Esophagus squamous epithelium (tissue), 4 donors: ENCODE measurements around the gene GIMAP5.

Experiments
- POLR2A ChIP-seq, 4 donors: fragments of 450-650 bp; IDR thresholded peaks; one replicate each; pipeline ENCODE4 v1.6.1; 2017; ENCODE audit warnings: antibody characterized with exemption in 4 of 4, mild to moderate bottlenecking in 4 of 4, moderate library complexity in 3 of 4
- TF ChIP-seq, protein P1 (sequence below), 6 experiments: fragments of 450-650 bp in 4 of 6; fragments of 200-600 bp in 2 of 6; sonication (generic) in 2 of 6; IDR thresholded peaks; one replicate each; pipeline ENCODE4 v1.5.1; 2016 to 2019; ENCODE audit warnings: antibody characterized with exemption in 6 of 6, mild to moderate bottlenecking in 4 of 6, moderate library complexity in 4 of 6

DNA sequence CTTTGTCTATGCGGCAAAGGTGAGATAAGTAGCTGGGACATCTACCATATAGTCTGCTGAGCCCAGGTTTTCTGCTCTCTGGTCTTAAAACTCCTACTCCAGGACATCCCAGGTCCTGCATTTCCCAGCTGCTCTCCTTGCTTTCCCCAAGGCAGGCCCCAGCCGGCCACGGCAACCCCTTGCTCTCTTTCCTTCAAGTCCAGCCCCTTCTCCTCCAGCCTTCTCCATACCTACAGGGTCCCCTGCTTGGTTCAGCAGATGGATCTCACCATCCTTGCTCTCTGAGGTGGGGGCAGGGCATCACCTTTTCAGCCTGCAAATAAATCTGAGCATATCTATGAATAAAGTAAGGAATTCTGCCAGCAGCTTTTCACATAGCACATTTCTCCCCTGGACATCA, 8.7 kb downstream of the GIMAP5 start:
- TF ChIP-seq, protein P1, sequence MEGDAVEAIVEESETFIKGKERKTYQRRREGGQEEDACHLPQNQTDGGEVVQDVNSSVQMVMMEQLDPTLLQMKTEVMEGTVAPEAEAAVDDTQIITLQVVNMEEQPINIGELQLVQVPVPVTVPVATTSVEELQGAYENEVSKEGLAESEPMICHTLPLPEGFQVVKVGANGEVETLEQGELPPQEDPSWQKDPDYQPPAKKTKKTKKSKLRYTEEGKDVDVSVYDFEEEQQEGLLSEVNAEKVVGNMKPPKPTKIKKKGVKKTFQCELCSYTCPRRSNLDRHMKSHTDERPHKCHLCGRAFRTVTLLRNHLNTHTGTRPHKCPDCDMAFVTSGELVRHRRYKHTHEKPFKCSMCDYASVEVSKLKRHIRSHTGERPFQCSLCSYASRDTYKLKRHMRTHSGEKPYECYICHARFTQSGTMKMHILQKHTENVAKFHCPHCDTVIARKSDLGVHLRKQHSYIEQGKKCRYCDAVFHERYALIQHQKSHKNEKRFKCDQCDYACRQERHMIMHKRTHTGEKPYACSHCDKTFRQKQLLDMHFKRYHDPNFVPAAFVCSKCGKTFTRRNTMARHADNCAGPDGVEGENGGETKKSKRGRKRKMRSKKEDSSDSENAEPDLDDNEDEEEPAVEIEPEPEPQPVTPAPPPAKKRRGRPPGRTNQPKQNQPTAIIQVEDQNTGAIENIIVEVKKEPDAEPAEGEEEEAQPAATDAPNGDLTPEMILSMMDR (IDR thresholded peaks at IDR 0.05): no peak
- TF ChIP-seq POLR2A (IDR thresholded peaks at IDR 0.05): no peak
